ENCODE measurements around the gene IL12B. TPM values are rescaled to one million over a fixed set of nuclear protein-coding genes. Genes with fewer than 3 reads are reported as not detected.

Gene IL12B
- total RNA-seq, 1 donor from 2014 or later = not detected

- no peak for DNase-seq (ENCODE audit: extremely low spot score, unreplicated experiment)
- Mint-ChIP-seq H3K9me3 (ENCODE audit: unreplicated experiment) (no peaks in the 10 kb centered on the region), H3K4me3 (ENCODE audit: unreplicated experiment) (no peak overlapping the region), H3K27me3 (ENCODE audit: unreplicated experiment) (peaks cover 56% of the 10 kb centered on the region), H3K36me3 (ENCODE audit: unreplicated experiment) (no peaks in the 10 kb centered on the region), H3K27ac (ENCODE audit: unreplicated experiment) (no peak overlapping the region), H3K4me1 (ENCODE audit: unreplicated experiment) (no peaks in the 10 kb centered on the region)
- peak; percentile 70 for TF ChIP-seq CTCF (IDR thresholded peaks at IDR 0.05)
Measured at GRCh38 chr5:159316519-159317383, 13.5 kb downstream of the IL12B start.

- H3K27ac Mint-ChIP-seq (ENCODE audit: unreplicated experiment) = no peak overlapping the region
- no peak for TF ChIP-seq CTCF (IDR thresholded peaks at IDR 0.05)
- no peaks in the 10 kb centered on the region for H3K36me3 Mint-ChIP-seq (ENCODE audit: unreplicated experiment)
- no peaks in the 10 kb centered on the region for H3K9me3 Mint-ChIP-seq (ENCODE audit: unreplicated experiment)
- peaks cover 5% of the 10 kb centered on the region for H3K4me1 Mint-ChIP-seq (ENCODE audit: unreplicated experiment)
- DNase-seq (ENCODE audit: extremely low spot score, unreplicated experiment) = no peak
- peaks cover 70% of the 10 kb centered on the region for H3K27me3 Mint-ChIP-seq (ENCODE audit: unreplicated experiment)
- no peak overlapping the region for H3K4me3 Mint-ChIP-seq (ENCODE audit: unreplicated experiment)
Measured at GRCh38 chr5:159313197-159313596, 17.1 kb downstream of the IL12B start.

GRCh38 chr5:159311063-159311462 is 19.2 kb downstream of the IL12B start:
- Mint-ChIP-seq H3K27me3 (ENCODE audit: unreplicated experiment) (peaks cover 83% of the 10 kb centered on the region), H3K9me3 (ENCODE audit: unreplicated experiment) (no peaks in the 10 kb centered on the region), H3K4me1 (ENCODE audit: unreplicated experiment) (peaks cover 5% of the 10 kb centered on the region), H3K27ac (ENCODE audit: unreplicated experiment) (no peak overlapping the region), H3K4me3 (ENCODE audit: unreplicated experiment) (no peak overlapping the region), H3K36me3 (ENCODE audit: unreplicated experiment) (no peaks in the 10 kb centered on the region)
- no peak for TF ChIP-seq CTCF (IDR thresholded peaks at IDR 0.05)
- DNase-seq (ENCODE audit: extremely low spot score, unreplicated experiment) = no peak

- Mint-ChIP-seq H3K27ac (ENCODE audit: unreplicated experiment) (no peak overlapping the region), H3K4me3 (ENCODE audit: unreplicated experiment) (peak overlapping the region; percentile 32), H3K9me3 (ENCODE audit: unreplicated experiment) (no peaks in the 10 kb centered on the region), H3K27me3 (ENCODE audit: unreplicated experiment) (peaks cover 87% of the 10 kb centered on the region), H3K4me1 (ENCODE audit: unreplicated experiment) (peaks cover 5% of the 10 kb centered on the region), H3K36me3 (ENCODE audit: unreplicated experiment) (no peaks in the 10 kb centered on the region)
- no peak for TF ChIP-seq CTCF (IDR thresholded peaks at IDR 0.05)
- no peak for DNase-seq (ENCODE audit: extremely low spot score, unreplicated experiment)
Measured at GRCh38 chr5:159310511-159310910, 19.8 kb downstream of the IL12B start.

- no peaks in the 10 kb centered on the region for H3K9me3 Mint-ChIP-seq (ENCODE audit: unreplicated experiment)
- no peak for DNase-seq (ENCODE audit: extremely low spot score, unreplicated experiment)
- H3K36me3 Mint-ChIP-seq (ENCODE audit: unreplicated experiment) = no peaks in the 10 kb centered on the region
- peaks cover 7% of the 10 kb centered on the region for H3K4me1 Mint-ChIP-seq (ENCODE audit: unreplicated experiment)
- H3K27me3 Mint-ChIP-seq (ENCODE audit: unreplicated experiment) = peaks cover 88% of the 10 kb centered on the region
- H3K27ac Mint-ChIP-seq (ENCODE audit: unreplicated experiment) = no peak overlapping the region
- TF ChIP-seq CTCF (IDR thresholded peaks at IDR 0.05) = no peak
- peak overlapping the region; percentile 32 for H3K4me3 Mint-ChIP-seq (ENCODE audit: unreplicated experiment)
Measured at GRCh38 chr5:159309689-159310433, 20.4 kb downstream of the IL12B start.
